GM23338 (cell line): Measurements from ENCODE around the gene ZNF557. TPM values are rescaled to one million over a fixed set of nuclear protein-coding genes. Genes with fewer than 3 reads are reported as not detected.
"Not testable (repeated sequence)": the region's sequence is repeated elsewhere in the genome, so short reads cannot be mapped to it uniquely, and the experiment has no call there.

Source experiments
- ATAC-seq: fragments of 200-7000 bp; cut with Tn5 transposase; 3 replicates; pipeline ENCODE4 v1.9.1; 2020
- DNase-seq: peaks from one replicate; pipeline ENCODE4 v3.0.0-alpha.2; 2015; ENCODE audit warnings: low spot score
- H2AFZ ChIP-seq: fragments of 200-600 bp; sonication (generic); 2 replicates; pipeline ENCODE4 v1.8.0; 2016; ENCODE audit warnings: antibody characterized with exemption, mild to moderate bottlenecking, moderate library complexity
- H3F3A ChIP-seq: fragments of 200-600 bp; sonication (generic); replicated peaks from 2 replicates; pipeline ENCODE4 v1.8.0; 2017; ENCODE audit warnings: antibody characterized with exemption, mixed run types, low read depth
- H3K27ac ChIP-seq: fragments of 200-600 bp; sonication (generic); 2 replicates; pipeline ENCODE4 v1.6.1; 2016; ENCODE audit warnings: low read depth
- H3K27me3 ChIP-seq: fragments of 200-600 bp; sonication (generic); 2 replicates; pipeline ENCODE4 v1.8.0; 2016; ENCODE audit warnings: mild to moderate bottlenecking, mixed run types, moderate library complexity; ENCODE audit not compliant: insufficient read depth
- H3K36me3 ChIP-seq: fragments of 200-600 bp; sonication (generic); 2 replicates; pipeline ENCODE4 v1.8.0; 2016; ENCODE audit warnings: mild to moderate bottlenecking; ENCODE audit not compliant: insufficient read depth
- H3K4me1 ChIP-seq: fragments of 200-600 bp; sonication (generic); 2 replicates; pipeline ENCODE4 v1.8.0; 2016; ENCODE audit warnings: mild to moderate bottlenecking, moderate library complexity; ENCODE audit not compliant: insufficient read depth
- H3K4me2 ChIP-seq: fragments of 200-600 bp; sonication (generic); 2 replicates; pipeline ENCODE4 v1.7.1; 2017; ENCODE audit warnings: mixed run types
- H3K4me3 ChIP-seq: fragments of 200-600 bp; sonication (generic); 2 replicates; pipeline ENCODE4 v1.6.1; 2016; ENCODE audit warnings: mixed run types
- H3K79me2 ChIP-seq: fragments of 200-600 bp; sonication (generic); replicated peaks from 2 replicates; pipeline ENCODE4 v1.8.0; 2017; ENCODE audit warnings: mild to moderate bottlenecking; ENCODE audit not compliant: insufficient read depth
- H3K9me2 ChIP-seq: fragments of 200-600 bp; sonication (generic); 2 replicates; pipeline ENCODE4 v1.8.0; 2017; ENCODE audit not compliant: insufficient read depth
- H4K20me1 ChIP-seq: fragments of 200-600 bp; sonication (generic); replicated peaks from 2 replicates; pipeline ENCODE4 v1.8.0; 2017; ENCODE audit warnings: mild to moderate bottlenecking; ENCODE audit not compliant: insufficient read depth
- H3K27ac Mint-ChIP-seq: 2 replicates; pipeline ENCODE4 v1.8.0; 2020; ENCODE audit warnings: inconsistent platforms, mild to moderate bottlenecking, moderate library complexity, mixed read lengths
- H3K27me3 Mint-ChIP-seq: 3 replicates; pipeline ENCODE4 v1.8.0; 2022; ENCODE audit warnings: low read depth, mild to moderate bottlenecking, moderate library complexity, mixed read lengths, inconsistent platforms; ENCODE audit not compliant: insufficient read depth, poor library complexity
- H3K36me3 Mint-ChIP-seq: 3 replicates; pipeline ENCODE4 v1.8.0; 2021; ENCODE audit warnings: low read depth, mild to moderate bottlenecking, inconsistent platforms, moderate library complexity, mixed read lengths
- H3K4me1 Mint-ChIP-seq: 3 replicates; pipeline ENCODE4 v1.8.0; 2020; ENCODE audit warnings: mild to moderate bottlenecking, inconsistent platforms, mixed read lengths
- H3K4me3 Mint-ChIP-seq: 3 replicates; pipeline ENCODE4 v1.8.0; 2021; ENCODE audit warnings: moderate library complexity, mild to moderate bottlenecking, inconsistent platforms, mixed read lengths
- H3K9me3 Mint-ChIP-seq: 3 replicates; pipeline ENCODE4 v1.8.0; 2020; ENCODE audit warnings: moderate library complexity, mild to moderate bottlenecking, inconsistent platforms, mixed read lengths
- CREB1 ChIP-seq: fragments of 250-450 bp; sonication (Bioruptor Pico); IDR thresholded peaks from 2 replicates; pipeline ENCODE4 v1.5.0; 2020; ENCODE audit warnings: low read depth, mild to moderate bottlenecking, moderate library complexity
- ETS1 ChIP-seq: IDR thresholded peaks from 2 replicates; pipeline ENCODE4 v1.6.1; 2016; ENCODE audit warnings: antibody characterized with exemption
- EZH2phosphoT487 ChIP-seq: fragments of 200-600 bp; sonication (generic); IDR thresholded peaks from one replicate; pipeline ENCODE4 v1.8.1; 2018; ENCODE audit warnings: antibody characterized with exemption; ENCODE audit not compliant: unreplicated experiment
- NANOG ChIP-seq: IDR thresholded peaks from 2 replicates; pipeline ENCODE4 v1.6.1; 2016; ENCODE audit warnings: antibody characterized with exemption, borderline replicate concordance
- POLR2AphosphoS5 ChIP-seq: IDR thresholded peaks from 2 replicates; pipeline ENCODE4 v1.6.1; 2016; ENCODE audit warnings: antibody characterized with exemption, low read depth
- ZNF114 ChIP-seq: fragments of 250-450 bp; sonication (Bioruptor Pico); IDR thresholded peaks from 2 replicates; pipeline ENCODE4 v1.5.0; 2020; ENCODE audit warnings: mild to moderate bottlenecking, moderate library complexity
- ZNF331 ChIP-seq: fragments of 250-450 bp; sonication (Bioruptor Pico); IDR thresholded peaks from 2 replicates; pipeline ENCODE4 v1.5.0; 2020; ENCODE audit warnings: low read depth, mild to moderate bottlenecking, moderate library complexity
- polyA plus RNA-seq: library from polyadenylated mRNA; unstranded; fragments of >200 nt; fragmentation: Nextera tagmentation; extraction: Ambion mirVana; gene quantifications from 2 replicates; pipeline ENCODE4 v1.2.1, GENCODE V29; 2016
- total RNA-seq: library from RNA; depleted of rRNA; stranded (reverse); fragments of >200 nt; shearing (Covaris generic); gene quantifications from 2 replicates; pipeline ENCODE4 v1.2.3, GENCODE V29; 2014
- TF ChIP-seq, protein P1 (sequence below): fragments of 250-450 bp; sonication (Bioruptor Pico); IDR thresholded peaks from 2 replicates; pipeline ENCODE4 v1.5.0; 2020; ENCODE audit warnings: mild to moderate bottlenecking, moderate library complexity
- TF ChIP-seq, protein P2 (sequence below), 2 experiments: fragments of 200-600 bp in 1 of 2; sonication (generic) in 1 of 2; conservative IDR thresholded peaks; 2 replicates each; pipeline versions ENCODE4 v1.5.1 to v1.6.1; 2016 to 2017; ENCODE audit warnings: antibody characterized with exemption in 2 of 2, low read depth in 2 of 2, mild to moderate bottlenecking in 2 of 2, moderate library complexity in 1 of 2

The ZNF557 gene
- total and polyA plus RNA-seq, 2 experiments from 2014 or later, result 3.7 to 10.3 TPM

DNA sequence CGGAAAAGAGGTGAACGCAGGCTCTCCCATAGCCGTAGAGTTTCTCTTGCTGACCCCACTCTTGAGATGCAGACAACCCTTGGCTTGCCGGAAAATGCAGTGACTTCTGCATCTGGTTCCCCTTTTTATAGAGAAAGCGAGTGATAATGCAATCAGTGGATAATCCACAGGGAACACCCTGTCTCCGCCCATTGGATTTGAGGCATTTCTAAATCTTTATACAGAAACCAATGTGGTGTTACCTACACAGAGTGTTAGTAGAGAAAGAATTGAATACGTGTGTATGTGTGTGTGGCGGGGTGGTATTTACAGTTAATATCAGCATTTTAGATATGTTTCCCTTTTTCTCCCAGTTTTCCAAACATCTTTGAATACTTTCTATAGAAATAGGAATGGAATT lies 10.9 kb upstream of the ZNF557 start, which contains the start of gene MBD3L3:
Gene MBD3L3 (minus strand): TSS at position 101 of the 400 bp plus-strand sequence. CDS start 71 bp downstream, at position 30.
- H3K36me3 ChIP-seq, H3K4me2 ChIP-seq, ATAC-seq, H3K27ac Mint-ChIP-seq, H3K36me3 Mint-ChIP-seq, DNase-seq, H3K27ac ChIP-seq, H3K9me2 ChIP-seq, H3K9me3 Mint-ChIP-seq, H3K4me1 Mint-ChIP-seq, H4K20me1 ChIP-seq, H3K4me1 ChIP-seq, H3K27me3 Mint-ChIP-seq, H3K27me3 ChIP-seq, H3K4me3 ChIP-seq, H2AFZ ChIP-seq, H3K4me3 Mint-ChIP-seq, H3K79me2 ChIP-seq, H3F3A ChIP-seq: not testable (repeated sequence)

GRCh38 chr19:7059977-7060376 lies 9.5 kb upstream of the ZNF557 start:
- not testable (repeated sequence) for ATAC-seq, H2AFZ ChIP-seq, H3K27me3 ChIP-seq, H3K36me3 ChIP-seq, H3F3A ChIP-seq, H3K4me1 ChIP-seq, H3K4me3 ChIP-seq, H3K4me3 Mint-ChIP-seq, H3K79me2 ChIP-seq, H3K4me1 Mint-ChIP-seq, H3K27ac Mint-ChIP-seq, H3K4me2 ChIP-seq, H4K20me1 ChIP-seq, DNase-seq, H3K9me2 ChIP-seq, H3K27me3 Mint-ChIP-seq, H3K27ac ChIP-seq, H3K36me3 Mint-ChIP-seq
- peaks cover 13% of the 10 kb centered on the region for H3K9me3 Mint-ChIP-seq

DNA sequence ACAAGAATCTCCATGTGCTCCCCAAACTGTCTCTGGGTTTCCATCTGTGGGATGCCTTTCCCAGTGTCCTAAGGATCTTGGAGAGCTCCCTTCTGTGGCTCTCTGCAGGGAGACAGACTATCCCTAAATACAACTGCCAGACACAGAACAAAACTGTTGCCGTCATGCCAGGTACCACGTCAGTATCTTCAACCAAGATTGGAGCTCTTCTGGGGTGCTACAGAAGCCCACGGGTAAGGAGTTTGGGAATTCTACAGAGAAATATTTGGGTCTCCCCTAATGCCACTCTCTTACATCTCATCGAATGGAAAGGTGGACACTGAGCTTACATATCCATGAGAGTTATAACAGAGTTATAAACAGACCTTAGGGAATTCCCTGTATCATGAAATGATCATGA lies 6.2 kb upstream of the ZNF557 start:
- H3K27ac Mint-ChIP-seq, result no peak overlapping the region
- TF ChIP-seq, protein P1, sequence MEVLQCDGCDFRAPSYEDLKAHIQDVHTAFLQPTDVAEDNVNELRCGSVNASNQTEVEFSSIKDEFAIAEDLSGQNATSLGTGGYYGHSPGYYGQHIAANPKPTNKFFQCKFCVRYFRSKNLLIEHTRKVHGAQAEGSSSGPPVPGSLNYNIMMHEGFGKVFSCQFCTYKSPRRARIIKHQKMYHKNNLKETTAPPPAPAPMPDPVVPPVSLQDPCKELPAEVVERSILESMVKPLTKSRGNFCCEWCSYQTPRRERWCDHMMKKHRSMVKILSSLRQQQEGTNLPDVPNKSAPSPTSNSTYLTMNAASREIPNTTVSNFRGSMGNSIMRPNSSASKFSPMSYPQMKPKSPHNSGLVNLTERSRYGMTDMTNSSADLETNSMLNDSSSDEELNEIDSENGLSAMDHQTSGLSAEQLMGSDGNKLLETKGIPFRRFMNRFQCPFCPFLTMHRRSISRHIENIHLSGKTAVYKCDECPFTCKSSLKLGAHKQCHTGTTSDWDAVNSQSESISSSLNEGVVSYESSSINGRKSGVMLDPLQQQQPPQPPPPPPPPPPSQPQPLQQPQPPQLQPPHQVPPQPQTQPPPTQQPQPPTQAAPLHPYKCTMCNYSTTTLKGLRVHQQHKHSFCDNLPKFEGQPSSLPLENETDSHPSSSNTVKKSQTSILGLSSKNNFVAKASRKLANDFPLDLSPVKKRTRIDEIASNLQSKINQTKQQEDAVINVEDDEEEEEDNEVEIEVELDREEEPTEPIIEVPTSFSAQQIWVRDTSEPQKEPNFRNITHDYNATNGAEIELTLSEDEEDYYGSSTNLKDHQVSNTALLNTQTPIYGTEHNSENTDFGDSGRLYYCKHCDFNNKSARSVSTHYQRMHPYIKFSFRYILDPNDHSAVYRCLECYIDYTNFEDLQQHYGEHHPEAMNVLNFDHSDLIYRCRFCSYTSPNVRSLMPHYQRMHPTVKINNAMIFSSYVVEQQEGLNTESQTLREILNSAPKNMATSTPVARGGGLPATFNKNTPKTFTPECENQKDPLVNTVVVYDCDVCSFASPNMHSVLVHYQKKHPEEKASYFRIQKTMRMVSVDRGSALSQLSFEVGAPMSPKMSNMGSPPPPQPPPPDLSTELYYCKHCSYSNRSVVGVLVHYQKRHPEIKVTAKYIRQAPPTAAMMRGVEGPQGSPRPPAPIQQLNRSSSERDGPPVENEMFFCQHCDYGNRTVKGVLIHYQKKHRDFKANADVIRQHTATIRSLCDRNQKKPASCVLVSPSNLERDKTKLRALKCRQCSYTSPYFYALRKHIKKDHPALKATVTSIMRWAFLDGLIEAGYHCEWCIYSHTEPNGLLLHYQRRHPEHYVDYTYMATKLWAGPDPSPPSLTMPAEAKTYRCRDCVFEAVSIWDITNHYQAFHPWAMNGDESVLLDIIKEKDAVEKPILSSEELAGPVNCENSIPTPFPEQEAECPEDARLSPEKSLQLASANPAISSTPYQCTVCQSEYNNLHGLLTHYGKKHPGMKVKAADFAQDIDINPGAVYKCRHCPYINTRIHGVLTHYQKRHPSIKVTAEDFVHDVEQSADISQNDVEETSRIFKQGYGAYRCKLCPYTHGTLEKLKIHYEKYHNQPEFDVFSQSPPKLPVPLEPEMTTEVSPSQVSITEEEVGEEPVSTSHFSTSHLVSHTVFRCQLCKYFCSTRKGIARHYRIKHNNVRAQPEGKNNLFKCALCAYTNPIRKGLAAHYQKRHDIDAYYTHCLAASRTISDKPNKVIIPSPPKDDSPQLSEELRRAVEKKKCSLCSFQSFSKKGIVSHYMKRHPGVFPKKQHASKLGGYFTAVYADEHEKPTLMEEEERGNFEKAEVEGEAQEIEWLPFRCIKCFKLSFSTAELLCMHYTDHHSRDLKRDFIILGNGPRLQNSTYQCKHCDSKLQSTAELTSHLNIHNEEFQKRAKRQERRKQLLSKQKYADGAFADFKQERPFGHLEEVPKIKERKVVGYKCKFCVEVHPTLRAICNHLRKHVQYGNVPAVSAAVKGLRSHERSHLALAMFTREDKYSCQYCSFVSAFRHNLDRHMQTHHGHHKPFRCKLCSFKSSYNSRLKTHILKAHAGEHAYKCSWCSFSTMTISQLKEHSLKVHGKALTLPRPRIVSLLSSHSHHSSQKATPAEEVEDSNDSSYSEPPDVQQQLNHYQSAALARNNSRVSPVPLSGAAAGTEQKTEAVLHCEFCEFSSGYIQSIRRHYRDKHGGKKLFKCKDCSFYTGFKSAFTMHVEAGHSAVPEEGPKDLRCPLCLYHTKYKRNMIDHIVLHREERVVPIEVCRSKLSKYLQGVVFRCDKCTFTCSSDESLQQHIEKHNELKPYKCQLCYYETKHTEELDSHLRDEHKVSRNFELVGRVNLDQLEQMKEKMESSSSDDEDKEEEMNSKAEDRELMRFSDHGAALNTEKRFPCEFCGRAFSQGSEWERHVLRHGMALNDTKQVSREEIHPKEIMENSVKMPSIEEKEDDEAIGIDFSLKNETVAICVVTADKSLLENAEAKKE, result no peak
- TF ChIP-seq ZNF114 (CRISPR knock-in tag) (no peak), EZH2phosphoT487 (no peak), ZNF331 (CRISPR knock-in tag) (no peak), NANOG (no peak), CREB1 (CRISPR knock-in tag) (no peak), POLR2AphosphoS5 (no peak), ETS1 (no peak)
- TF ChIP-seq, protein P2, sequence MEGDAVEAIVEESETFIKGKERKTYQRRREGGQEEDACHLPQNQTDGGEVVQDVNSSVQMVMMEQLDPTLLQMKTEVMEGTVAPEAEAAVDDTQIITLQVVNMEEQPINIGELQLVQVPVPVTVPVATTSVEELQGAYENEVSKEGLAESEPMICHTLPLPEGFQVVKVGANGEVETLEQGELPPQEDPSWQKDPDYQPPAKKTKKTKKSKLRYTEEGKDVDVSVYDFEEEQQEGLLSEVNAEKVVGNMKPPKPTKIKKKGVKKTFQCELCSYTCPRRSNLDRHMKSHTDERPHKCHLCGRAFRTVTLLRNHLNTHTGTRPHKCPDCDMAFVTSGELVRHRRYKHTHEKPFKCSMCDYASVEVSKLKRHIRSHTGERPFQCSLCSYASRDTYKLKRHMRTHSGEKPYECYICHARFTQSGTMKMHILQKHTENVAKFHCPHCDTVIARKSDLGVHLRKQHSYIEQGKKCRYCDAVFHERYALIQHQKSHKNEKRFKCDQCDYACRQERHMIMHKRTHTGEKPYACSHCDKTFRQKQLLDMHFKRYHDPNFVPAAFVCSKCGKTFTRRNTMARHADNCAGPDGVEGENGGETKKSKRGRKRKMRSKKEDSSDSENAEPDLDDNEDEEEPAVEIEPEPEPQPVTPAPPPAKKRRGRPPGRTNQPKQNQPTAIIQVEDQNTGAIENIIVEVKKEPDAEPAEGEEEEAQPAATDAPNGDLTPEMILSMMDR (conservative IDR thresholded peaks at IDR 0.05; ENCODE audit: low read depth in 2 of 2), result no peak

More for the DNA sequence above, 6.2 kb upstream of the ZNF557 start:
- no peaks in the 10 kb centered on the region for H3K27me3 ChIP-seq
- peaks cover 34% of the 10 kb centered on the region for H3K9me3 Mint-ChIP-seq
- H3K36me3 ChIP-seq, result no peaks in the 10 kb centered on the region
- no peak overlapping the region for H2AFZ ChIP-seq
- H3K4me3 ChIP-seq, result no peak overlapping the region
- H3K27me3 Mint-ChIP-seq, result peaks cover 4% of the 10 kb centered on the region
- no peak overlapping the region for H3K4me2 ChIP-seq
- H3F3A ChIP-seq, result no peaks in the 10 kb centered on the region; the same call in 1 of the 2 replicates
- ATAC-seq, result no peak
- no peaks in the 10 kb centered on the region for H3K4me1 ChIP-seq
- H3K9me2 ChIP-seq, result no peaks in the 10 kb centered on the region
- no peak overlapping the region for H3K27ac ChIP-seq
- peaks cover 5% of the 10 kb centered on the region; the same call in 1 of the 3 replicates for H3K36me3 Mint-ChIP-seq
- peak; percentile 4 for DNase-seq
- no peak overlapping the region for H3K4me3 Mint-ChIP-seq
- no peaks in the 10 kb centered on the region for H3K4me1 Mint-ChIP-seq
- H3K79me2 ChIP-seq, result no peaks in the 10 kb centered on the region
- no peaks in the 10 kb centered on the region for H4K20me1 ChIP-seq
